GM19468 (cell line): Measurements from ENCODE around the gene FLRT2.

Source experiments
- ATAC-seq: cut with Tn5 transposase; IDR thresholded peaks from one replicate; pipeline ENCODE4 v1.9.1; 2021; ENCODE audit warnings: mild to moderate bottlenecking, moderate library complexity, moderate number of reproducible peaks; ENCODE audit not compliant: unreplicated experiment; ENCODE audit errors: extremely low read depth

The FLRT2 gene

GRCh38 chr14:85530626-85531025 is 682 bp downstream of the FLRT2 start:
- ATAC-seq, result no peak

GRCh38 chr14:85531141-85531586 is 1.2 kb downstream of the FLRT2 start:
- ATAC-seq, result no peak

GRCh38 chr14:85531587-85532373 is 1.8 kb downstream of the FLRT2 start:
- no peak for ATAC-seq

- no peak for ATAC-seq
These were observed 2.6 kb downstream of the FLRT2 start for GRCh38 chr14:85532374-85533022.

- ATAC-seq, result no peak
These were observed 3.3 kb downstream of the FLRT2 start for GRCh38 chr14:85533023-85533860.

- ATAC-seq, result no peak
These were observed 3.9 kb downstream of the FLRT2 start for GRCh38 chr14:85533861-85534291.

GRCh38 chr14:85534458-85535293 is 4.7 kb downstream of the FLRT2 start:
- ATAC-seq, result no peak

- ATAC-seq, result no peak
These were observed 5.4 kb downstream of the FLRT2 start for GRCh38 chr14:85535321-85535720.

- ATAC-seq, result no peak
These were observed 6.3 kb downstream of the FLRT2 start for GRCh38 chr14:85535991-85536832.

- ATAC-seq, result no peak
These were observed 6.9 kb downstream of the FLRT2 start for GRCh38 chr14:85536833-85537190.

GRCh38 chr14:85537526-85537925 is 7.6 kb downstream of the FLRT2 start:
- ATAC-seq, result no peak

GRCh38 chr14:85538636-85539035 is 8.7 kb downstream of the FLRT2 start:
- ATAC-seq, result no peak

- no peak for ATAC-seq
These were observed 9.6 kb downstream of the FLRT2 start for GRCh38 chr14:85539510-85539909.

- no peak for ATAC-seq
These were observed 12.7 kb downstream of the FLRT2 start for GRCh38 chr14:85542623-85543022.

GRCh38 chr14:85545738-85546137 is 15.8 kb downstream of the FLRT2 start:
- ATAC-seq, result no peak

GRCh38 chr14:85546390-85546789 is 16.4 kb downstream of the FLRT2 start:
- no peak for ATAC-seq

- ATAC-seq, result no peak
These were observed 19.8 kb downstream of the FLRT2 start for GRCh38 chr14:85549697-85550096.

GRCh38 chr14:85554106-85554505 is 24.2 kb downstream of the FLRT2 start:
- ATAC-seq, result no peak

GRCh38 chr14:85556267-85556666 is 26.3 kb downstream of the FLRT2 start:
- ATAC-seq, result no peak
